BLaER1 treated with 17β-estradiol and CSF1 and Interleukin-3, amounts not matched to agents 10 nM and 100 nM (cell line): Measurements from ENCODE around the gene B3GNT2.

Experiments
- H3K27ac ChIP-seq, 11 experiments: shearing (Covaris generic); formaldehyde crosslinking; 2 replicates each; pipeline ENCODE4 v1.8.1; 2022
- H3K27me3 ChIP-seq, 11 experiments: shearing (Covaris generic); formaldehyde crosslinking; 2 replicates each; pipeline ENCODE4 v1.8.1; 2022
- H3K36me3 ChIP-seq, 11 experiments: shearing (Covaris generic); formaldehyde crosslinking; 2 replicates each; pipeline ENCODE4 v1.8.1; 2022
- H3K4me1 ChIP-seq, 10 experiments: shearing (Covaris generic); formaldehyde crosslinking; 2 replicates each; pipeline ENCODE4 v1.8.1; 2022
- H3K4me2 ChIP-seq, 11 experiments: shearing (Covaris generic); formaldehyde crosslinking; 2 replicates each; pipeline ENCODE4 v1.8.1; 2022
- H3K4me3 ChIP-seq, 10 experiments: shearing (Covaris generic); formaldehyde crosslinking; 2 replicates each; pipeline ENCODE4 v1.8.1; 2022
- H3K9ac ChIP-seq, 11 experiments: shearing (Covaris generic); formaldehyde crosslinking; 2 replicates each; pipeline ENCODE4 v1.8.1; 2022
- H3K9me3 ChIP-seq, 11 experiments: shearing (Covaris generic); formaldehyde crosslinking; replicated peaks in 1 of 11; 2 replicates each; pipeline ENCODE4 v1.8.1; 2022
- H4K20me1 ChIP-seq, 11 experiments: shearing (Covaris generic); formaldehyde crosslinking; 2 replicates each; pipeline ENCODE4 v1.8.1; 2022
- Cebpa-rat ChIP-seq, 11 experiments: shearing (Covaris generic); IDR thresholded peaks; 2 replicates each; pipeline ENCODE4 v1.8.1; 2022

The B3GNT2 gene

GRCh38 chr2:62227386-62228075 lies 31.6 kb downstream of the B3GNT2 start:
- no peak overlapping the region for H3K27ac ChIP-seq
- H3K4me2 ChIP-seq, result 0 out of 22 replicates have a peak overlapping the region, but pooled peaks of 3 of the 11 experiments have one; percentile 5 to 16 (median 9)
- peaks cover 36 to 60% (median 43%) of the 10 kb centered on the region in 11 experiments for H3K36me3 ChIP-seq
- no peak overlapping the region for H3K4me3 ChIP-seq
- H3K9ac ChIP-seq, result no peak overlapping the region
- peaks cover 2 to 93% (median 37%) of the 10 kb centered on the region in 11 experiments; a peak in 13 of 22 replicates for H4K20me1 ChIP-seq
- peaks cover 10 to 49% (median 23%) of the 10 kb centered on the region in 10 experiments; a peak in 18 of 20 replicates for H3K4me1 ChIP-seq
- no peaks in the 10 kb centered on the region for H3K27me3 ChIP-seq
- peaks cover 0 to 25% (median 17%) of the 10 kb centered on the region in 11 experiments; a peak in 19 of 22 replicates for H3K9me3 ChIP-seq
- no peak for TF ChIP-seq Cebpa-rat (IDR thresholded peaks at IDR 0.05)

GRCh38 chr2:62229082-62229605 lies 33.2 kb downstream of the B3GNT2 start:
- H3K4me3 ChIP-seq, result no peak overlapping the region
- H3K9ac ChIP-seq, result no peak overlapping the region
- no peak for TF ChIP-seq Cebpa-rat (IDR thresholded peaks at IDR 0.05)
- H3K4me1 ChIP-seq, result peaks cover 10 to 43% (median 23%) of the 10 kb centered on the region in 10 experiments; a peak in 18 of 20 replicates
- peak overlapping the region in 9 of 11 experiments; percentile 4 to 54 (median 44); a peak in 12 of 22 replicates for H3K4me2 ChIP-seq
- peaks cover 0 to 78% (median 28%) of the 10 kb centered on the region in 11 experiments; a peak in 12 of 22 replicates for H4K20me1 ChIP-seq
- H3K9me3 ChIP-seq, result peaks cover 0 to 11% (median 9%) of the 10 kb centered on the region in 11 experiments; a peak in 11 of 22 replicates
- peaks cover 20 to 43% (median 27%) of the 10 kb centered on the region in 11 experiments for H3K36me3 ChIP-seq
- H3K27me3 ChIP-seq, result no peaks in the 10 kb centered on the region
- no peak overlapping the region for H3K27ac ChIP-seq

DNA sequence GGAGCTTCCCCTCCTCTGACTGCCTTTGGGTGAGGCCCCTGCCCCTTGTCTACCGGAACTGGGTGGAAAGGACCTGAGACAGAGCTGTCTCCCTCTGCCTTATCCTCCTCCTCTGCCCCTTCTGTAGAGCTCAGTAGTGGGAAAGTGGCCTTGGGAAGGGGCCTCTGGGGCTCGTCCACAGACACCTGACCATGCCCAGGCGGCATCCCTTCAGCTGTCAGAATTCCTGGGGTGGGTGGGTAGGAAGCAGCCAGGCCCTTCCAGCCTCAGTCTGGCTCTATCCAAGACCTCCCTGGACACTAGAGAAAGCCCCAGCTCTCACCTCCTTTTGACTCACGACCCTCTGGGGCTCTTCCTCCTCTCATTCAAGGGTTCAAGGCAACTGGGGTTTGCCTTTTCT lies 35.6 kb downstream of the B3GNT2 start:
- Histone ChIP-seq H3K36me3 (peaks cover 0 to 21% (median 9%) of the 10 kb centered on the region in 11 experiments; a peak in 10 of 22 replicates), H3K27ac (no peak overlapping the region), H3K9ac (no peak overlapping the region), H3K27me3 (no peaks in the 10 kb centered on the region), H3K4me3 (no peak overlapping the region), H3K4me2 (no peak overlapping the region), H3K9me3 (no peaks in the 10 kb centered on the region), H4K20me1 (peaks cover 0 to 55% (median 18%) of the 10 kb centered on the region in 11 experiments; a peak in 11 of 22 replicates), H3K4me1 (peaks cover 10 to 34% (median 20%) of the 10 kb centered on the region in 10 experiments; a peak in 18 of 20 replicates)
- no peak for TF ChIP-seq Cebpa-rat (IDR thresholded peaks at IDR 0.05)

GRCh38 chr2:62234755-62235655 lies 39.1 kb downstream of the B3GNT2 start:
- Histone ChIP-seq H3K36me3 (0 out of 22 replicates have a peak, but pooled peaks cover 0 to 4% (median 0%) of the 10 kb centered on the region in 11 experiments), H3K9me3 (no peaks in the 10 kb centered on the region), H4K20me1 (peaks cover 0 to 25% (median 0%) of the 10 kb centered on the region in 11 experiments; a peak in 6 of 22 replicates), H3K27ac (no peak overlapping the region), H3K27me3 (no peaks in the 10 kb centered on the region), H3K4me1 (peaks cover 0 to 9% (median 0%) of the 10 kb centered on the region in 10 experiments; a peak in 1 of 20 replicates), H3K4me2 (no peak overlapping the region), H3K4me3 (no peak overlapping the region), H3K9ac (no peak overlapping the region)
- TF ChIP-seq Cebpa-rat (IDR thresholded peaks at IDR 0.05), result no peak

DNA sequence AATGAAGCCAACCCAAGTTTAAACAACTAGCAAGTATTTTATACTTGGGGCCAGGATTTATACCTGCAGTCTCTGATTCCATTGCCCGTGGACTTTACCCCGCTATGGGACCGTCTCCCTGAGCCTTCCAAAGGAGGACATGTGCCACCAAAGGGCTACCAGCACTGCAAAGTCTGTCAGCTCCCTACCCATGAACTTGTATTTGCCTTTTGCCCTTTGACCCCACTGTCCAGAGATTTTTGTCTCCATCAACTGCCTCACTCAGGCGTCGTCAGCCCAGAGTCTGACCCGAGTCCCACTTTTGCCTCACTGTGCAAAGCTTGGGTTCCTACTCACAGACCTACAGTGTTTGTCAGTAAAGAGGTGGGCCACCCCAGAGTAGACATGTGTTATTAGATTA lies 40.6 kb downstream of the B3GNT2 start:
- H3K4me2 ChIP-seq, result no peak overlapping the region
- H3K27me3 ChIP-seq, result no peaks in the 10 kb centered on the region
- H3K9ac ChIP-seq, result no peak overlapping the region
- H3K36me3 ChIP-seq, result no peaks in the 10 kb centered on the region
- H3K4me3 ChIP-seq, result no peak overlapping the region
- no peak for TF ChIP-seq Cebpa-rat (IDR thresholded peaks at IDR 0.05)
- peaks cover 0 to 12% (median 0%) of the 10 kb centered on the region in 11 experiments; a peak in 3 of 22 replicates for H4K20me1 ChIP-seq
- no peak overlapping the region for H3K27ac ChIP-seq
- H3K4me1 ChIP-seq, result peaks cover 0 to 7% (median 0%) of the 10 kb centered on the region in 10 experiments; a peak in 2 of 20 replicates
- no peaks in the 10 kb centered on the region for H3K9me3 ChIP-seq

DNA sequence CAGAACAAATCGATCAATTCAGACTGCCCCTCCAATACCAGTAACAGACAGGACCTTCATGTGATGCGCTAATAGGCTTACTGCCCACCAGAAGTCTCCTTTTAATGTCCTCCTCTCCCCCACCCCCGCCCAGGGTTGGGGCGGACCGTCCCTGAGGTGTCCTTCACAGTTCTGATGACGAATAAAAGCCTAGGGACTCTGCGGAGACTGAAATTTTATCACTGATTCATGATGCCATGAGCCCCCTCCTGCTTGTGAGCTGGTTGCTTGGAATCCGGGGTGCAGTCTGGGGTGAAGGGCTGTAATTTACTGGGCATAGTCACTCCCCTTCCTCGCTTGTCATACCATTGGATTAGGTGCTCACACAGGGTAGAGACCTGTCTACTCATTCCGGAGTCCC lies 42.3 kb downstream of the B3GNT2 start:
- TF ChIP-seq Cebpa-rat (IDR thresholded peaks at IDR 0.05), result no peak
- Histone ChIP-seq H3K27ac (no peak overlapping the region), H3K4me1 (peaks cover 0 to 7% (median 0%) of the 10 kb centered on the region in 10 experiments; a peak in 2 of 20 replicates), H3K4me2 (no peak overlapping the region), H3K27me3 (no peaks in the 10 kb centered on the region), H3K4me3 (no peak overlapping the region), H3K9me3 (no peaks in the 10 kb centered on the region), H3K36me3 (no peaks in the 10 kb centered on the region), H3K9ac (no peak overlapping the region), H4K20me1 (peaks cover 0 to 8% (median 0%) of the 10 kb centered on the region in 11 experiments; a peak in 1 of 22 replicates)

DNA sequence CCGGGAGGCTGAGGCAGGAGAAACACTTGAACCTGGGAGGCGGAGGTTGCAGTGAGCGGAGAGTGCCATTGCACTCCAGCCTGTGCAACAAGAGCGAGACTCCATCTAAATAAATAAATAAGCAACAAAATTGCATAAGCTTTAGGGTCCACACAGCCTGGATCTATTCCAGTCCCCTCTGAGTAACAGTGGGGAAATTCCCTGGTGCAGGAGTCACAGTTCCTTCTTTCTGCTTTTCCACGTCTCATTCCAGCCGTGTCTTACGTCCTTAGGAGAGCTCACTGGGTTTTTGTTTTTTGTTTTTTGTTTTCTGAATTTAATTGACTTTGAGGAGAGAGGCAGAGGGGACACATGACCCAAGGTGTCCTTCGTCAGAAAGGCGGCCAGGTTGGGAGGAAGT lies 44.6 kb downstream of the B3GNT2 start:
- no peak overlapping the region for H3K4me2 ChIP-seq
- no peaks in the 10 kb centered on the region for H4K20me1 ChIP-seq
- no peaks in the 10 kb centered on the region for H3K9me3 ChIP-seq
- no peak for TF ChIP-seq Cebpa-rat (IDR thresholded peaks at IDR 0.05)
- no peak overlapping the region for H3K9ac ChIP-seq
- H3K4me3 ChIP-seq, result no peak overlapping the region
- no peaks in the 10 kb centered on the region for H3K27me3 ChIP-seq
- H3K4me1 ChIP-seq, result peaks cover 0 to 7% (median 0%) of the 10 kb centered on the region in 10 experiments; a peak in 2 of 20 replicates
- H3K27ac ChIP-seq, result no peak overlapping the region
- H3K36me3 ChIP-seq, result no peaks in the 10 kb centered on the region

DNA sequence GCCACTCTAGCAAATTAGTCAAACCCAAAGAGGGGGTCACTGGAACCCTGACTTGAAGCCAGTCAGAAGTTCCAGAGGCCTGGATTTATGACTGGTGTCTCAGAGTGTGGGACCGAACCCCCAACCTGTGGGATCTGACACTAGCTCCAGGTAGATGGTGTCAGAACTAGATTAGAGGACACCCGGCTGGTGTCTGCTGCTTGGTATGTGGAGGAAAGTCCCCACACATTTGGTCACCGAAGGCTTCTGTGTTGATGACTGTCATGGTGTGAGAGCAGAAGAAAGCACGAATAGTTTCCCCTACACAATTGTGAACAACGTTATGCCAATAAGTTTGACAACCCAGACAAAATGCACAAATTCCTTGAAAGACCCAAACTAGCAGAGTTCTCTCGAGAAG lies 48.1 kb downstream of the B3GNT2 start:
- H4K20me1 ChIP-seq, result no peaks in the 10 kb centered on the region
- H3K4me1 ChIP-seq, result peaks cover 0 to 7% (median 0%) of the 10 kb centered on the region in 10 experiments; a peak in 2 of 20 replicates
- no peak for TF ChIP-seq Cebpa-rat (IDR thresholded peaks at IDR 0.05)
- no peak overlapping the region for H3K9ac ChIP-seq
- no peak overlapping the region for H3K27ac ChIP-seq
- H3K36me3 ChIP-seq, result no peaks in the 10 kb centered on the region
- H3K4me3 ChIP-seq, result no peak overlapping the region
- H3K27me3 ChIP-seq, result no peaks in the 10 kb centered on the region
- no peaks in the 10 kb centered on the region for H3K9me3 ChIP-seq
- no peak overlapping the region for H3K4me2 ChIP-seq
